ENCODE measurements around the gene TSSK1B.

GRCh38 chr5:113446358-113446927 lies 11.7 kb upstream of the TSSK1B start:
- no peak for TF ChIP-seq CTCF (IDR thresholded peaks at IDR 0.05; ENCODE audit: low read depth, low read length)
- TF ChIP-seq POLR2A (IDR thresholded peaks at IDR 0.05; ENCODE audit: extremely low read depth, insufficient read length) = no peak
- TF ChIP-seq, protein P1, sequence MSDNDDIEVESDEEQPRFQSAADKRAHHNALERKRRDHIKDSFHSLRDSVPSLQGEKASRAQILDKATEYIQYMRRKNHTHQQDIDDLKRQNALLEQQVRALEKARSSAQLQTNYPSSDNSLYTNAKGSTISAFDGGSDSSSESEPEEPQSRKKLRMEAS (IDR thresholded peaks at IDR 0.05; ENCODE audit: low read depth, low read length) = no peak

All from NB4 (cell line).